A673 (cell line): ENCODE results near the gene AKAP3. TPM values are rescaled to one million over a fixed set of nuclear protein-coding genes. Genes with fewer than 3 reads are reported as not detected.

ENCODE experiments used
- BruUV-seq: library from RNA; stranded (reverse); fragments of 400-500 nt; replicated peaks from 2 replicates; lab custom pipeline; 2021; lab: Mats Ljungman, UMichigan
- CTCF ChIA-PET: fragments of 300-600 bp; sonication (Branson Sonifier 250); formaldehyde crosslinking; loops from one replicate; lab custom pipeline; 2022; ENCODE audit warnings: antibody characterized with exemption; lab: Charles Lee
- POLR2A ChIA-PET: fragments of 300-600 bp; sonication (Branson Sonifier 250); formaldehyde crosslinking; loops from one replicate; lab custom pipeline; 2022; ENCODE audit warnings: antibody characterized with exemption; ENCODE audit not compliant: low non-redundant PET; lab: Charles Lee
- DNase-seq: peaks from one replicate; pipeline ENCODE4 v3.0.0-alpha.2; 2015; ENCODE audit warnings: low spot score
- H3K27ac ChIP-seq: fragments of 200-600 bp; sonication (generic); 2 replicates; pipeline ENCODE4 v1.5.1; 2016; ENCODE audit warnings: mixed run types, low read depth, mild to moderate bottlenecking, mixed read lengths, antibody characterized with exemption, low read length; ENCODE audit not compliant: poor library complexity, severe bottlenecking
- H3K27me3 ChIP-seq: fragments of 200-600 bp; sonication (generic); replicated peaks from 2 replicates; pipeline ENCODE4 v1.6.1; 2017; ENCODE audit warnings: mixed run types, low read depth, mild to moderate bottlenecking, mixed read lengths, antibody characterized with exemption, low read length; ENCODE audit not compliant: insufficient read depth, poor library complexity
- H3K36me3 ChIP-seq: fragments of 200-600 bp; sonication (generic); 2 replicates; pipeline ENCODE4 v1.6.1; 2016; ENCODE audit warnings: mixed run types, mild to moderate bottlenecking, mixed read lengths, antibody characterized with exemption, low read length; ENCODE audit not compliant: insufficient read depth, poor library complexity, severe bottlenecking
- H3K4me1 ChIP-seq: fragments of 200-600 bp; sonication (generic); 2 replicates; pipeline ENCODE4 v1.6.1; 2017; ENCODE audit warnings: mixed run types, mild to moderate bottlenecking, mixed read lengths, antibody characterized with exemption, low read length; ENCODE audit not compliant: insufficient read depth, poor library complexity, severe bottlenecking
- H3K4me3 ChIP-seq: fragments of 200-600 bp; sonication (generic); 2 replicates; pipeline ENCODE4 v1.5.1; 2016; ENCODE audit warnings: low read depth, mixed run types, mild to moderate bottlenecking, mixed read lengths, low read length; ENCODE audit not compliant: poor library complexity, severe bottlenecking
- H3K9me3 ChIP-seq: fragments of 200-600 bp; sonication (generic); 2 replicates; pipeline ENCODE4 v1.6.1; 2016; ENCODE audit warnings: mixed run types, low read depth, mild to moderate bottlenecking, mixed read lengths, antibody characterized with exemption, low read length; ENCODE audit not compliant: poor library complexity, severe bottlenecking
- EZH2 ChIP-seq: fragments of 200-600 bp; sonication (generic); IDR thresholded peaks from 2 replicates; pipeline ENCODE4 v1.6.1; 2017; ENCODE audit warnings: borderline replicate concordance, low read depth, mild to moderate bottlenecking, mixed read lengths, antibody characterized with exemption, low read length; ENCODE audit not compliant: poor library complexity, severe bottlenecking
- intact Hi-C: fragments of 100-400 bp; cut with micrococcal nuclease; formaldehyde crosslinking; loops from one replicate; pipeline ENCODE4 v1.10.0; 2022; ENCODE audit not compliant: unreplicated experiment
- total RNA-seq: library from RNA; stranded (reverse); gene quantifications from 2 replicates; pipeline ENCODE4 v1.2.3, GENCODE V29; 2021
- TF ChIP-seq, protein P1 (sequence below): fragments of 300-800, 200-600 bp; sonication (generic); conservative IDR thresholded peaks from 2 replicates; pipeline ENCODE4 v1.5.1; 2017; ENCODE audit warnings: low read depth, mild to moderate bottlenecking, antibody characterized with exemption, low read length, moderate library complexity, mixed read lengths

AKAP3 gene
- total RNA-seq, 1 experiment from 2014 or later, result 1.7 TPM

DNA sequence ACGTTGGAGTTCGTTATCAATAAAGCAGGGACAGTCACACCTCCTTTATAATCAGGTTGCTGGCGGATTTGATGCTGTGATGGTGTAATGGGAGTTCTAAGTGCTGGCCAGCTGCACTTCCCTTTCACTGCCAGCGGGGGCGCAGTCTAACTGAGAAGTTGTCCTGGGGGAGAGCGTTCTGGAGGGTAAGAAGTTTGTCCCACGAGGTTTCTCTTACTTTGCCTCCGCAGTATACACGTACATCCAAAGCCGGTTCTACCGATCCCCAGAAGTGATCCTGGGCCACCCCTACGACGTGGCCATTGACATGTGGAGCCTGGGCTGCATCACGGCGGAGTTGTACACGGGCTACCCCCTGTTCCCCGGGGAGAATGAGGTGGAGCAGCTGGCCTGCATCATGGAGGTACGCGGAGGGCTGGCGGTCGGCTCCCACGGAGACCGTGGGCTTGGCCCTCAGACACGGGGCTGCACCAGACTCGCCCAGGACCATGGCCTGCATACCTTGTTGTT lies 44.1 kb downstream of the AKAP3 start:
- ChIA-PET CTCF (interaction anchor here (0.5 kb wide), 2 partner anchors 154 to 731 kb away, joined by 3 to 4 read pairs; partner anchors contain the start of gene PARP11), POLR2A (no interaction called here)
- intact Hi-C loops, result no loop called here
- peak overlapping the region; percentile 68 for H3K4me3 ChIP-seq
- peaks cover 5% of the 10 kb centered on the region for H3K4me1 ChIP-seq
- H3K9me3 ChIP-seq, result no peaks in the 10 kb centered on the region
- no TSS peak for BruUV-seq
- TF ChIP-seq EZH2, result no peak
- TF ChIP-seq, protein P1, sequence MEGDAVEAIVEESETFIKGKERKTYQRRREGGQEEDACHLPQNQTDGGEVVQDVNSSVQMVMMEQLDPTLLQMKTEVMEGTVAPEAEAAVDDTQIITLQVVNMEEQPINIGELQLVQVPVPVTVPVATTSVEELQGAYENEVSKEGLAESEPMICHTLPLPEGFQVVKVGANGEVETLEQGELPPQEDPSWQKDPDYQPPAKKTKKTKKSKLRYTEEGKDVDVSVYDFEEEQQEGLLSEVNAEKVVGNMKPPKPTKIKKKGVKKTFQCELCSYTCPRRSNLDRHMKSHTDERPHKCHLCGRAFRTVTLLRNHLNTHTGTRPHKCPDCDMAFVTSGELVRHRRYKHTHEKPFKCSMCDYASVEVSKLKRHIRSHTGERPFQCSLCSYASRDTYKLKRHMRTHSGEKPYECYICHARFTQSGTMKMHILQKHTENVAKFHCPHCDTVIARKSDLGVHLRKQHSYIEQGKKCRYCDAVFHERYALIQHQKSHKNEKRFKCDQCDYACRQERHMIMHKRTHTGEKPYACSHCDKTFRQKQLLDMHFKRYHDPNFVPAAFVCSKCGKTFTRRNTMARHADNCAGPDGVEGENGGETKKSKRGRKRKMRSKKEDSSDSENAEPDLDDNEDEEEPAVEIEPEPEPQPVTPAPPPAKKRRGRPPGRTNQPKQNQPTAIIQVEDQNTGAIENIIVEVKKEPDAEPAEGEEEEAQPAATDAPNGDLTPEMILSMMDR, result peak; percentile 98
- peaks cover 29% of the 10 kb centered on the region for H3K27me3 ChIP-seq
- H3K36me3 ChIP-seq, result no peaks in the 10 kb centered on the region
- DNase-seq, result peak; percentile 91
- H3K27ac ChIP-seq, result peak overlapping the region; percentile 63

- ChIA-PET POLR2A (no interaction called here), CTCF (no interaction called here)
- TF ChIP-seq, protein P1, result no peak
- TF ChIP-seq EZH2, result no peak
- Histone ChIP-seq H3K4me3 (no peak overlapping the region), H3K27ac (no peak overlapping the region), H3K4me1 (peaks cover 5% of the 10 kb centered on the region), H3K36me3 (no peaks in the 10 kb centered on the region), H3K27me3 (peaks cover 29% of the 10 kb centered on the region), H3K9me3 (no peaks in the 10 kb centered on the region)
- intact Hi-C loops, result no loop called here
- no TSS peak for BruUV-seq
- DNase-seq, result no peak
Measured at GRCh38 chr12:4603946-4604345, 44.9 kb downstream of the AKAP3 start.

GRCh38 chr12:4603421-4603820 lies 45.4 kb downstream of the AKAP3 start:
- intact Hi-C loops, result no loop called here
- POLR2A ChIA-PET, result no interaction called here
- Histone ChIP-seq H3K27me3 (peaks cover 29% of the 10 kb centered on the region), H3K36me3 (no peaks in the 10 kb centered on the region), H3K27ac (no peak overlapping the region), H3K4me3 (no peak overlapping the region), H3K4me1 (peaks cover 5% of the 10 kb centered on the region), H3K9me3 (no peaks in the 10 kb centered on the region)
- no peak for DNase-seq
- CTCF ChIA-PET, result no interaction called here
- TF ChIP-seq, protein P1, result no peak
- TF ChIP-seq EZH2, result no peak
- no TSS peak for BruUV-seq
